Fibroblast of skin of right biceps (primary cell): ENCODE data around the gene MAP3K14.

Experiments
- DNase-seq: peaks from one replicate; pipeline ENCODE4 v3.0.0-alpha.2; 2013

The MAP3K14 gene

DNA sequence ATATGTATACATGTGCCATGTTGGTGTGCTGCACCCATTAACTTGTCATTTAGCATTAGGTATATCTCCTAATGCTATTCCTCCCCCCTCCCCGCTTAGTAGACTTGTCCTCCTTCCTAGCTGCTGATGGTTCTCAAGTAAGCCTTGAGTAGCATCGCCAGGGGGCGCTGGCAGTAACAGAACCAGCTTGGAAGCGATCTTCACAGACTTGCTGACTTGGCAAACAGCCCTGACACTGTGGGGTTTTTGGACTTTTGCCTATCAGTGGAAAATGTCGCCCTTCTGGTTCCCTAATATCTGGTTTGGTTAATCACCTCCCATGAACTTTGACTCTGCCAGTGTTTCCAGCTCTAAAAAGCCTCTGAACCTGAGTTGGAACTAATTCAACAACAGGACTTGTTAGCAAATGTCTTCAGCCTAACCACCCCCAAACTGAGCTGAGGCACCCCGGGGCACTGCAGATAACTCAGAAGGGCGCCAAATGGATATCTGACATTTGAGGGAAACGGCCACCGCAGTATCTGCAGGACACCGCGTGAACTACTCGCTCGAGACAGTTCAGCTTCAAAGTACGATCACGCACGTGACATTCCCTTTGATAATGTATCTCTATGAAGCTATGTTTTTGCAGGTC, 39.5 kb downstream of the MAP3K14 start:
- peak; percentile 88 for DNase-seq

- no peak for DNase-seq
These were observed 40.8 kb downstream of the MAP3K14 start for GRCh38 chr17:45276031-45276430.

DNA sequence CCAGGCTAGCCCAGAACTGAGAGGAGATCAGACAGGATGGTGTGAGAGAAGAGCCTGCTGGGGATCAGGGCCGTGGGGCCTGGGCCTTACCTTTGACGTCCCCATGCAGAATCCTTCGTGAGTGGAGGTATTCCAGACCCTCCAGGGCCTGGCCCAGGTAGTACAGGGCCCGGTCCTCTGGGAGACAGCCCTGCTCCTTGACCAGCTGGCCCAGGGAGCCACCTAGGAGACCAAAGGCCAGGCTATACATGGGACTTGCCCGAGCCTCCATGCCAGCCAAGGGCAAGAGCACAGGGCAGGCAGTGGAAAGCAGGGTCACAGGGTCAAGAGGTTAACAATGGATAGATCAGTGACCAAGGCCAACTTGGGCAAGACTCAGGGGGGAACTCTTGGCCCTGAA, 42.8 kb downstream of the MAP3K14 start:
- no peak for DNase-seq

DNA sequence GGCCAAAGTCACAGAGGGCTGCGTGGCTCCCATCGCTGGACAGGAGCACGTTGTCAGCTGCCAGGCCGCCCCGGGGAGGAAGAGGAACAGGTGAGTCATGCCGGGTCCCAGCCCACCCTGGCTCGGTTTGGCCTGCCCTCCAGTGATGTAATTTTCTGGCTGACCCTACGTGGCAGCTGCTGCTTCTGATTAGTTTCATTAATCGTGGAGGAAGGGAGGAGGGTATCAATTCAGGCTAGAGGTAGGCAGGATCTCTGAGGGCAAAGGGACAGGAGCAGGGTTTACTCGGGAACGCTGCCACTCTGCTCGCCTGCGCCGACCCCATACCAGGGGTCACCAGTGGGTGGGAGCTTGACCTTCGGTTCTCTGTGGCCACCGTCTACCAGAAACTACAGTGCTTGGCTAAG, 43.3 kb downstream of the MAP3K14 start:
- no peak for DNase-seq

DNA sequence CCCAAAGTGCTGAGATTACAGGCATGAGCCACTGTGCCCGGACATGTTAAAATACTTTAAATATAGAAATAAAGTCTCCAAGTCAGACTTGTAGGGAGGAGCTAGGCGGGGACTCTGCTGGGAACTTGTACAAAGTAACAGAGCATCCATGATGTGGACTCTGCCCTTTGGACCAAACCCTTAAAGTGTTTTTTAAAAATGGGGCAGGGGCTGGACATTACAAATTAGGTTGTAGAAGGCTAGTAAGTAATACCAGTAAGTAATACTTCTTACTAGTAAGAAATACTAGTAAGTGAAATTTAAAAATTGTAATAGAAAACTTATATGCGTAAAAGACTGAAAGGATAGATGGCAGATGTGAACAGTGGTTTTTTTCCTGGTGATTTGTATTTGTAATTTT, 45.2 kb downstream of the MAP3K14 start:
- DNase-seq = no peak

DNA sequence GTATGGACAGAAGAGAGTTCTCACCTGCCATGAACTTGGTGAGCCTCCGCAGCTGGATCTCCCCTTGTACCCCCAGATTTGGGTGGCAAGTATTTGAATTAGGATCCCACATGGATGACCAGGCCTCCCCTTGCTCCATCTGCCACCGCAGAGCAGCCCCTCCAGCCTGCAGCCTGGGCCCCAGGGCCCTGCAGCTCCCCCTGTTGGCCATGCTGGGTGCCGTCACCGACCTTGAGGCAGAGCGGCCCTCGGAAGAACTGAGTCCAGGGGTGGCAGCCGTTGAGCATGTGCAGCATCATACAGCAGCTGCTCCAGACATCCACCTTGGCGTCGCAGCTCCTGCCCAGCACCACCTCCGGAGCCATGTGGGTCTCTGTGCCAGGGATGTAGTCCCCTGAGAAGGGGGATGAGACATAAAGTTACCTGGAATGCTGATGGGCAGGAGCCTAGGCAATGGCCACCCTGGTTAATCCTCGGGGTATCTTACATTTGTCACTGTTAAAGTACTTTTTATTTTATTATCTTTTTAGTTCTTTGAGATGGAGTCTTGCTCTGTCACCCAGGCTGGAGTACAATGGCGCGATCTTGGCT, 45.9 kb downstream of the MAP3K14 start:
- no peak for DNase-seq

GRCh38 chr17:45269912-45270311, 46.9 kb downstream of the MAP3K14 start:
- no peak for DNase-seq

DNA sequence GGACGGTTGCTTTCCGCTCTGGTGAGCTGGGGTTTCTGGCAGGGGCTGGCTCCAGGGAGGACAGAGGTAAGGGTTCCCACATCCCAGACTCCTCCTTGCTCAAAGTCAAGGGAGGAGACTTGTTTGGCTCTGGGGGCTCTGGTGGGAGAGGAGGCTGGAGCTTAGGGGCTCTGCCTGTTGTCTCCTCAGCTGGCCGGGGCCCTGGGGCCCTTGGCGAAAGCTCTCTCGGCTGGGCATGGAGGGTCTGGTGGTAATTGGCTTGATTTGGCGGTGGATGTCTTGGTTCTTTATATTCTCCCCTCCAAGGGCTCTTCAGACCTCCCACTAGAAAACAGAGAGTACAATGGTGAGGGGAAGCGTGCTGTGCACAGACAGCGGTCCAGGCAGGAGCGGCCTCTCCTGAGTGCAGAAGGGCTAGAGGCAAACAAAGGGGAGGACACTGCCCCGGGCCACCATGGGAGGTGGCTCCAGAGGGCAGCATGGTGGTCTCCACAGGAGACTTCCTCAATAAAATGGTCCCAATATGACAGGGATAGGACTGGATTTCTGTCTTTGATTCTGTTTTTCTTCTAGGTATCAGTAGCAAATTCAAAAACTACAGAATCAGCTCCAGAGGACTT, 49.3 kb downstream of the MAP3K14 start:
- no peak for DNase-seq

- DNase-seq = no peak
These were observed 50.4 kb downstream of the MAP3K14 start for GRCh38 chr17:45266372-45266926.

DNA sequence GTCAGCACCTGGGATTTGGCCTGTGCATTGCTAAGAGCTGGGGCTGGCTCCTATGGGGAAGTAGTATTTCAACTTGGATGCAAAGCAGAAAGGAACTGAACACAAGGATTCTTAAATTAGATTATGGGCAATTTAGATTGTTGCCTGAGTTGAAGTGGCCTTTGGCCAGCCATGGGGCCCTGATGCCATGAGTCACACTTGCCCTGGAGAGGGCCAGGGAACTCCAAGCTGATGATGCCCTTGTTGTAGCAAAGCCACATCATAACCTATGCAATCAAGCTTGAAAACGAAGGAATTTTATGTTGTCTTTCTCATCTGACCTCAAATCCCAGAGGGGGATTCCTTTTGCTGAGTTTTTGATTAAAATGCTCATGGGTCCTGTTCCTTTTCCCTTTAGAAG, 51.0 kb downstream of the MAP3K14 start:
- peak; percentile 86 for DNase-seq

GRCh38 chr17:45264988-45265387, 51.8 kb downstream of the MAP3K14 start:
- DNase-seq = no peak

DNA sequence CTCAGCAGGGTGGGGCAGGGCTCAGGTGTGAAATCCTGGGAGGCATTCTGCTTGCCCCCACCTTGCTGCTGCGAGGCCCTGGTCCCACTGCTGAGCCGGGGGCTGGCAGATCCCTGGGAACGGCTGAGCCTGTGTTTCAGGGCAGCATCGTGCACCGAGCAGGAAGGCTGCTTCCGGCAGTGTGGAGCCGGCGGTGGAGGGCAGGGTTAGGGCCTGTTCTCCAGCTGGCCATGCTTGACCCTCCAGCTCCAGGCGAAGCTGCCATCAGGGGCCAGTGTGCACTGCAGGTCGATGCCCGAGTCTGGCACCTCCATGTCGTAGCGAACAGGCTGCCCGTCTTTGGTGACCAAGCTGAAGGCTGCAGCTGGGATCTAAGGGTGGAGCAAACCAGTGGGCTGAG, 52.4 kb downstream of the MAP3K14 start:
- DNase-seq = no peak

- DNase-seq = no peak
These were observed 53.4 kb downstream of the MAP3K14 start for GRCh38 chr17:45263477-45263860.

DNA sequence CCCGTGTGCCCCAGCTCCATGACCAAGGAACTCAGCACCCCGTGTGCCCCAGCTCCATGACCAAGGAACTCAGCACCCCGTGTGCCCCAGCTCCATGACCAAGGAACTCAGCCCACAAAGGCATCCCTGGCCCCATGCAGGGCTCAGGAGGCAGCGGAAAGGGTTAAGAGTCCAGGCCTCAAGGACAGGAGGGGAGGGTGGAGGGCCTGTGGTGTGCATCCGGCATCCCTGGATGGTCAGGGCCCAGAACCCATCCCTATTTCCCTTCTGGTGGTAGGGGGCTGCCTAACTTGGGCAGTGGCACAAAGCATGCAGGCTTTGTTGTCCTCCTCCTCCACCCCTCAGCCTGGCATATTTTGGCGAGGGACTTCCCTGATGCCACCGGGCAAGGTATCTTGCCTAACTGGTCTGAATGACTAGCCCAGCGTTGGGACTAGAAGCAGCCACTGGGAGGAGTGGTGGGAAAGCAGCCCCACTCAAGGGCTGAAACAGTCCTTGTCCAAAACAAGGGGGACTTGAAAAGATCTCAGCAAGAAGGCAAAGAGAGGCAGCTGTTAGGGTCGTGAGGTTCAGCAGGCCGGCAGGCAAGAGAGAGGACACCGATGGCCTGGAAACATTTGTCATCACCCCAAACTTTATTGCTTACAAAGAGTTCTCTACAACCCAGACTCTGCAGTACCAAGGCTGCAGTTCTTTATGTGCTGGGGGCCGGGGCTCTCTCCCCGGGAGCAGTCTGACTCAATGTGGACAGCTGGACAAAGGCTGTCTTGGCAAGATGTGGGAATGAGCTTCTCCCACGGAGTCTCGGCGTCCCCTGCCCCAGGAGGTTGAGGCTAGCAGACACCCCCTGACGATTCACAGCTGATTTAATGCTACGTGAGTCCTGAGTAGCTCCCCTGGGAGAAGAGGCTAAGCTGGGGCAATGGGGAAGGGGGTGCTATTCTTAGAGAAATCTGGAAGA, 54.0 kb downstream of the MAP3K14 start:
- DNase-seq = no peak

- peak; percentile 55 for DNase-seq
These were observed 55.0 kb downstream of the MAP3K14 start, which contains the start of gene SPATA32 for GRCh38 chr17:45261577-45262515. Gene SPATA32 (minus strand): TSS chr17:45262094. CDS start chr17:45262016, 78 bp downstream.

GRCh38 chr17:45260204-45260783, 56.5 kb downstream of the MAP3K14 start:
- DNase-seq = no peak

DNA sequence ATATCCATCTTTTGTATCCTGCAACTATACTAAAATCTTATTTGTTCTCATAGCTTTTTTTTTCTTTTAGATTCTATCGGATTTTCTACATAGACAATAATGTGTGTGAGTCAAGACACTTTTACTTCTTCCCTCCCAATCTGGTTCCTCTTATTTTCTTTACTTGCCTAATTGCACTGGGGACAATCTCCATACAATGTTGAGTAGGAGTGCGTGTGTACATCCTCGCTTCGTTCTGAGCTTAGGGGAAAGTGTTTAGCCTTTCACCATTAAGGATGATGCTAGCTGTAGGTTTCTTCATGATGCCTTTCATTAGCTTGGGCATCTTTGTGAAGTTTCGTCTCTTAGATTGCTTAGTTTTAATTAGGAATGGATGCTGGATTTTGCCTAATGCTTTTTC, 57.8 kb downstream of the MAP3K14 start:
- DNase-seq = no peak

- no peak for DNase-seq
These were observed 59.7 kb downstream of the MAP3K14 start for GRCh38 chr17:45257115-45257514.

DNA sequence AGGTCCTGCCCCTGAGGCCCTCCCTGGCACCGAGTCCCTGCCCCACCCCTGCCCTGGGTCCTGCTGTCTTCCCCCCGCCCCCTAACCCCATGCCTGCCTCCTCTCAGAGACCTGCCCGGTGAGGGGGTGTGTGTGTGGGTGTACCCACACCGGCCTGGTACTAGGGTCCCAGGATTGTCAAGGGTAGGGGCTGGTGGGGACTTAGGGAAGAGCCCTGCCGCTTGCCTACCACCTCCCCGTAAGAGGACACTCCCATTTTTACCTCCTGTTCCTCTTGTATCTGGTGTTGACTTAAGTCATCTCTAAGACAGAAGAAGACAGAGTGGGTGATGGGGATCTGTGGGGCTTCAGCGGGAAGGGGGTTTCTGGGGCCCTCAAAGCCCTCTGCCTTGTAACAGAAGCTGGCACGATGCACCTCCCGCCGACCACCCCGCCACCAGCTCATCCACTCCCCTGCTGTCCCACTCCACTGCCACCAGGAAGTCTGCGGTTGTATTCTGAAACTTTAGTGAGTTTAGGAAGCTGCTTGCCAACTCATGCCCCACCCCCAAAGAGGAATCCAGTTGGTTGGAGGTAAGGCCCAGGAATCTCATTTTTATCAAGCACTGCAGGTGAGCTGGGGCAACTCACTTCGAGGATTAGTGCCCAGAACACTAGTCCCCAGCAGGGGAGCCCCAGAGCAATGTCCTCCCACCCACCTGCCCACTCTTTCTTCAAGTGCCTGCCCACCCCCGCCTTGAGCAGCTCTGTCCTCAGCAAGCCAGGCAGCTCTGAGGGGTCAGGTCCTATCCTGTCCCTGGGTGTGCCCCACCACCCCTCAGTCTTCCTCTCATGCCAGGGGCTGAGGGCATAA, 60.5 kb downstream of the MAP3K14 start:
- no peak for DNase-seq

GRCh38 chr17:45255358-45255757, 61.5 kb downstream of the MAP3K14 start:
- no peak for DNase-seq
